Fibroblast of pulmonary artery (primary cell): Measurements from ENCODE around the gene MATN1.

ENCODE experiments used
- DNase-seq: peaks from one replicate; pipeline ENCODE4 v3.0.0-alpha.2; 2010; ENCODE audit warnings: low read depth
- H3K4me3 ChIP-seq: replicated peaks from 2 replicates; pipeline ENCODE4 v1.5.1; 2011; ENCODE audit warnings: low read depth, mild to moderate bottlenecking, control low read depth, low read length, moderate library complexity
- CTCF ChIP-seq: IDR thresholded peaks from 2 replicates; pipeline ENCODE4 v1.5.1; 2011; ENCODE audit warnings: mild to moderate bottlenecking, control low read depth, low read length, inconsistent platforms; ENCODE audit errors: missing control alignments

The MATN1 gene

GRCh38 chr1:30752651-30752908 lies 29.2 kb upstream of the MATN1 start:
- no peak for DNase-seq
- TF ChIP-seq CTCF: no peak
- no peak overlapping the region for H3K4me3 ChIP-seq

GRCh38 chr1:30751830-30752650 lies 28.7 kb upstream of the MATN1 start:
- no peak overlapping the region for H3K4me3 ChIP-seq
- no peak for TF ChIP-seq CTCF
- no peak for DNase-seq

- no peak for TF ChIP-seq CTCF
- no peak overlapping the region for H3K4me3 ChIP-seq
- DNase-seq: no peak
Measured at GRCh38 chr1:30750731-30751291, 27.4 kb upstream of the MATN1 start.

- TF ChIP-seq CTCF: no peak
- H3K4me3 ChIP-seq: no peak overlapping the region
- no peak for DNase-seq
Measured at GRCh38 chr1:30749691-30750583, 26.6 kb upstream of the MATN1 start.

GRCh38 chr1:30748699-30749401 lies 25.5 kb upstream of the MATN1 start:
- DNase-seq: peak; percentile 25
- no peak overlapping the region for H3K4me3 ChIP-seq
- TF ChIP-seq CTCF: no peak

- peak; percentile 15 for DNase-seq
- TF ChIP-seq CTCF: no peak
- no peak overlapping the region for H3K4me3 ChIP-seq
Measured at GRCh38 chr1:30748098-30748698, 24.8 kb upstream of the MATN1 start.
